H1 (cell line): Measurements from ENCODE around the gene OTOGL.

Source experiments
- GTF2F1 ChIP-seq: IDR thresholded peaks from 2 replicates; pipeline ENCODE4 v1.6.1; 2012; ENCODE audit warnings: low read depth, low read length, improper control_type of control experiment, borderline replicate concordance
- POLR2A ChIP-seq, 2 experiments: IDR thresholded peaks; 1 replicate in 1 of 2; 2 replicates in 1 of 2; pipeline ENCODE4 v1.6.1; 2011; ENCODE audit warnings: low read depth in 2 of 2, low read length in 2 of 2, mild to moderate bottlenecking in 2 of 2; ENCODE audit errors: control extremely low read depth in 1 of 2
- RNF2 ChIP-seq: fragments of 200-900, 300-1000 bp; sonication (generic); IDR thresholded peaks from 2 replicates; pipeline ENCODE4 v1.7.1; 2016; ENCODE audit warnings: borderline replicate concordance, low read depth, mild to moderate bottlenecking, antibody characterized with exemption, low read length; ENCODE audit not compliant: poor library complexity, severe bottlenecking; ENCODE audit errors: missing control alignments
- SIN3A ChIP-seq, 2 experiments: IDR thresholded peaks in 1 of 2; conservative IDR thresholded peaks in 1 of 2; 2 replicates each; pipeline ENCODE4 v1.6.1; 2011 to 2012; ENCODE audit warnings: low read length in 2 of 2, improper control_type of control experiment in 1 of 2, low read depth in 1 of 2, mild to moderate bottlenecking in 1 of 2
- TBP ChIP-seq: IDR thresholded peaks from 2 replicates; pipeline ENCODE4 v1.6.1; 2011; ENCODE audit warnings: low read depth, low read length, improper control_type of control experiment
- YY1 ChIP-seq: IDR thresholded peaks from 2 replicates; pipeline ENCODE4 v1.6.1; 2011; ENCODE audit warnings: low read depth, mild to moderate bottlenecking, low read length

DNA sequence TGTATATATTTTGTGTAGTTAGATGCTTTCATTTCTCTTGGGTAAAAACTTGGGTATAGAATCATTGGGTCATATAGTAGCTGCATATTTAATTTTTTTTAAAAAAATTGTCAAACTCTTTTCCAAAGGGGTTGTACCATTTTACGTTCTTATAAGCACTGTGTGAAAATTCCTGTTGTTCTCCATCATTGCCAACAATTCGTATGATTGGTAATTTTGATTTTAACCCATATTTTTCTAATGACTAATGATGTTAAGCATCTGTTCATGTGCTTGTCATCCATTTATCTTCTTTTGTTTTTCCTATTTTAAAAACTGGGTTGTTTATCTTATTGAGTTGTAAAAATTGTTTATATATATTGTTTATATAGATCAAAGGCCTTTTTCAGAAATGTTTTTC lies 77.4 kb downstream of the OTOGL start:
- TF ChIP-seq SIN3A (conservative IDR thresholded peaks at IDR 0.05 in 1 of 2, IDR thresholded peaks at IDR 0.05 in 1 of 2; ENCODE audit: low read depth in 1 of 2, low read length in 2 of 2), result no peak
- TF ChIP-seq GTF2F1, result no peak
- TF ChIP-seq TBP, result no peak
- TF ChIP-seq POLR2A (IDR thresholded peaks at IDR 0.05; ENCODE audit: control extremely low read depth in 1 of 2, low read depth in 2 of 2, low read length in 2 of 2), result no peak
- TF ChIP-seq RNF2, result no peak
- TF ChIP-seq YY1, result no peak
